GM12878 (cell line): ENCODE results near the gene APOA5. TPM values are rescaled to one million over a fixed set of nuclear protein-coding genes. Genes with fewer than 3 reads are reported as not detected.
A peak's percentile ranks its signal among the peaks of the same experiment; 100 is the strongest.

Experiments
- ATF3 ChIP-seq: IDR thresholded peaks from 2 replicates; pipeline ENCODE4 v1.6.1; 2011; ENCODE audit warnings: low read depth, mild to moderate bottlenecking, low read length, moderate library complexity, borderline replicate concordance; ENCODE audit errors: extremely low read depth
- IKZF2 ChIP-seq, 2 experiments: fragments of 450-650 bp; IDR thresholded peaks; 2 replicates each; pipeline ENCODE4 v1.6.1; 2017; ENCODE audit warnings: mild to moderate bottlenecking in 2 of 2, moderate library complexity in 2 of 2
- IRF5 ChIP-seq: fragments of 450-650 bp; IDR thresholded peaks from 2 replicates; pipeline ENCODE4 v1.6.1; 2017; ENCODE audit warnings: borderline replicate concordance
- KLF5 ChIP-seq: fragments of 450-650 bp; IDR thresholded peaks from 2 replicates; pipeline ENCODE4 v1.6.1; 2014; ENCODE audit warnings: mild to moderate bottlenecking; ENCODE audit not compliant: partially characterized antibody
- MYB ChIP-seq: fragments of 150-350 bp; IDR thresholded peaks from 2 replicates; pipeline ENCODE4 v1.6.1; 2014; ENCODE audit warnings: mild to moderate bottlenecking, low read depth, low read length, borderline replicate concordance
- NFYB ChIP-seq: IDR thresholded peaks from 2 replicates; pipeline ENCODE4 v1.6.1; 2011; ENCODE audit warnings: low read depth, mild to moderate bottlenecking, low read length, improper control_type of control experiment, moderate library complexity; ENCODE audit not compliant: insufficient read depth
- NR2F1 ChIP-seq: fragments of 450-650 bp; conservative IDR thresholded peaks from 2 replicates; pipeline ENCODE4 v1.6.1; 2017; ENCODE audit warnings: mild to moderate bottlenecking
- NRF1 ChIP-seq: conservative IDR thresholded peaks from 2 replicates; pipeline ENCODE4 v1.6.1; 2011; ENCODE audit warnings: mild to moderate bottlenecking, low read depth, low read length, improper control_type of control experiment
- SKIL ChIP-seq: fragments of 450-650 bp; IDR thresholded peaks from 2 replicates; pipeline ENCODE4 v1.6.1; 2017; ENCODE audit warnings: mild to moderate bottlenecking, low read depth, inconsistent platforms; ENCODE audit not compliant: poor library complexity, severe bottlenecking
- SMAD1 ChIP-seq: fragments of 450-650 bp; IDR thresholded peaks from 2 replicates; pipeline ENCODE4 v1.6.1; 2018; ENCODE audit warnings: mild to moderate bottlenecking, low read depth; ENCODE audit not compliant: partially characterized antibody
- TARDBP ChIP-seq: IDR thresholded peaks from 2 replicates; pipeline ENCODE4 v1.6.1; 2016; ENCODE audit warnings: borderline replicate concordance
- WRNIP1 ChIP-seq: IDR thresholded peaks from 2 replicates; pipeline ENCODE4 v1.6.1; 2011; ENCODE audit warnings: low read depth, low read length, improper control_type of control experiment, borderline replicate concordance
- ZBTB4 ChIP-seq: fragments of 450-650 bp; formaldehyde crosslinking; IDR thresholded peaks from 2 replicates; pipeline ENCODE4 v1.4.0; 2022; ENCODE audit warnings: mild to moderate bottlenecking, moderate library complexity
- ZBTB40 ChIP-seq: fragments of 450-650 bp; IDR thresholded peaks from 2 replicates; pipeline ENCODE4 v1.6.1; 2016; ENCODE audit warnings: mild to moderate bottlenecking, moderate library complexity, borderline replicate concordance
- polyA plus RNA-seq, 11 experiments: library from polyadenylated mRNA; depleted of rRNA in 4 of 11; unstranded in 6 of 11; stranded (reverse) in 5 of 11; fragments of >200 nt; fragmentation: Nextera tagmentation in 4 of 11; fragmentation: Illumina TruSeq in 1 of 11; extraction: Ambion mirVana in 4 of 11; extraction: Trizol in 1 of 11; gene quantifications; 1 replicate in 1 of 11; 2 replicates in 10 of 11; pipeline versions ENCODE4 v1.2.1 to v1.2.3, GENCODE V29; 2011 to 2016; ENCODE audit warnings: inconsistent platforms in 2 of 11, missing spikeins in 2 of 11, low read depth in 1 of 11
- total RNA-seq, 4 experiments: library from RNA; depleted of rRNA in 3 of 4; stranded (reverse); fragments of >200 nt in 3 of 4; fragmentation: Illumina TruSeq in 1 of 4; extraction: Trizol in 1 of 4; gene quantifications; 2 replicates each; pipeline versions ENCODE4 v1.2.1 to v1.2.3, GENCODE V29; 2013 to 2021

The APOA5 gene
- total and polyA plus RNA-seq, 10 of the 15 experiments (the other 5 are each of a cell fraction or from before 2014, with no cell fraction given): 0.15 TPM; not detected in 9

GRCh38 chr11:116787786-116788486, 3.7 kb downstream of the APOA5 start, which contains the start of gene ZPR1 (continued):
- TF ChIP-seq IRF5 (no peak), SKIL (no peak), ZBTB4 (CRISPR knock-in tag) (no peak), TARDBP (no peak), KLF5 (no peak), NFYB (0 out of 2 replicates have a peak, but pooled peaks have one; percentile 35), IKZF2 (IDR thresholded peaks at IDR 0.05) (peak; percentile 34 to 39; a peak in 2 of 4 replicates), ATF3 (no peak), WRNIP1 (no peak), ZBTB40 (peak; percentile 85), MYB (no peak), SMAD1 (peak; percentile 21), NR2F1 (0 out of 2 replicates have a peak, but pooled peaks have one; percentile 12), NRF1 (no peak)
